GM19035 (cell line): Measurements from ENCODE around the gene CPXM1.
A peak's percentile ranks its signal among the peaks of the same experiment; 100 is the strongest.

ENCODE experiments used
- ATAC-seq: cut with Tn5 transposase; IDR thresholded peaks from one replicate; pipeline ENCODE4 v1.9.1; 2021; ENCODE audit not compliant: unreplicated experiment

CPXM1 gene

DNA sequence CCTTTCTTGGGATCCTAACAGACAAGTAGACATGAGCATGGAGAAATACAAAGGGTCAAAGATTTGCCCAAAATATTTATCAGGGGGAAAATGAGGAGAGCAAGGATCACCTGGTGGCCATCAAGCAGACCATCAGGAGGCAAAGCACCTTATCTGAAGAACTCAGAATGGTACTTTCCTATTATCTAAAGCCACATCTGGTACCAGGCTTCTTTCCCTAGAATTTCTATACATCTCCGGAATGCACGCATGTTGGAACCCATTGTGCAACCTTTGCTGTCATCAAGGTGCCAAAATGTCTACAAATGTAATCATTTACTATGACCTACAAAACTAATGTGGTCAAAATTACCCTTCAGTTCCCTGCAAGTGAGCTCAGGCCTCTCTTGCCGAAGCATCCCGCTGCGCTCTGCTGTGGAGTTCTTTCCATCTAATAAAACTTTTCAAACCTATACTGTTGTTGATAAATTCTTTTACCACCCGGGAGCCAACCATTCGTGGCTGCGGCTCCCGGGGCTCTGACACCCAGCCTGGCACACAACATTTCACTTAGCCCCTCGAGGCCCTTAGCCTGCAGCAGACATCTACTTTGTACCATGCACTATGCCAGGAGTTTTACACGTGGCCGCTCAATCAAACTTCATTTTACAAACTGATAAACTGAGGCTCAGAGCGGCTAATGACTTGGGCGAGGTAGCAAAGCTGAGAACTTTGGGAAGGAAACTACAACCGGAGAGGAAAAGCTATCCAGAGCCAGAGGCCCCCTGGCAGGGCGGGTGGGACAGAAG lies 3.8 kb upstream of the CPXM1 start:
- ATAC-seq: no peak

DNA sequence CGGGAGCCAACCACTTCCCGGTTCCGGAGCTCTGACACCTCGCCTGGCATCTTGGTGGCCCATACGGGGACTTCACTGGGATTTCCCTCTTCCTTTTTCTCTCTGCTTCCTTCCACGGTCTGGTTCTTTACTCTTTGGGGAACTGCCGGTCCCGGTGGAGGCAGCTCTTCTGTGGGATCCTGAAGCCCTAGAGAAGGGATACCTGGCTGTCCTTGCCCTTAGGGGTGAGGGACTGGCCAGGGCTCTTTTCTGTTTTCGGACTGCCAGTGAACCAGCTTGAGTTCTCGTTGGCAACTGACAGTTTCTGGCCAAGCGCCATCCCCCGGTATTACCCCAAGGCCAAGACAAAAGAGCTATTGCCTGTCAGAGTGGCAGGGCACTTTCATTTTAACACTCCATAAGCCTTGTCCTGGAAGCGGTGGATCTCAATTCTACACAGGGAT lies 880 bp upstream of the CPXM1 start:
- ATAC-seq: peak; percentile 6

DNA sequence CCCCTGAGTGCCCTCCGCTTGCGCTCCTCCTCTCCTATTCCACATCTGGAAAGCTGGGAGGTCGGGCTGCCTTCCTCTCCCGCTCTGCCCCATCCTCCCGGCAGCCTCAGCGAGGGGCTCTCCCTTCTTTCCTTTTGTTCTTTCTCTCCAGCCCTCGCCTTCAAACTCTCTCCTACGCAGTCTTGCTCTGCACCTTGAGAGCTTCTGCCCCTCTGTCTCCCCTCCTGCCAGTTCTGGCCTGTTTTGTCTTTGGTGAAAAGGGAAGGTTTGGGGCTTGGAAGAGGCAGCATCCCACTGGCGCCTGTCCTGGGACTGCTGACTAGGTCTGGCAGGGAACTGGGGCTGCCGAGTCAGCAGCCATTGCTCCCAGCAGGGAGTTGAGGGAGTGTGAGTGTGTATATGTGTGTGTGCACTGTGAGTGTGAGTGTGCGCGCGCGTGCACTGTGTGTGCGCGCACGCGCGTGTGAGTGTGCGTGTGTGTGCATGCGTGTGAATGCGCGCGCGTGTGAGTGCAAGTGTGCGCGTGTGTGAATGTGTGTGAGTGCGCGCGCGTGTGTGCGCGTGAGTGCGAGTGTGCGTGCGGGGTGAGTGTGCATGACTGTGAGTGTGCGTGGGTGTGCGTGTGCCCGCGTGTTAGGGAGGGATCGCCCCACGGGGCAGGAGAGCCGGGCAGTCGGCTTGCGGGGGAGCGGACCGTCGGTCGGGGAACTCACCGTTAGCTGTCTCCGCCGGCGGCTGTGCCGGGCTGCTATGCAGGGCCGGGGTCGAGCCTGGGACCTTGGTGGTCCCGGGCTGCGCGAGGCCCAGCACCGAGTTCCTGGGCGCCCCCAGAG lies 523 bp downstream of the CPXM1 start:
- peak; percentile 5 for ATAC-seq

DNA sequence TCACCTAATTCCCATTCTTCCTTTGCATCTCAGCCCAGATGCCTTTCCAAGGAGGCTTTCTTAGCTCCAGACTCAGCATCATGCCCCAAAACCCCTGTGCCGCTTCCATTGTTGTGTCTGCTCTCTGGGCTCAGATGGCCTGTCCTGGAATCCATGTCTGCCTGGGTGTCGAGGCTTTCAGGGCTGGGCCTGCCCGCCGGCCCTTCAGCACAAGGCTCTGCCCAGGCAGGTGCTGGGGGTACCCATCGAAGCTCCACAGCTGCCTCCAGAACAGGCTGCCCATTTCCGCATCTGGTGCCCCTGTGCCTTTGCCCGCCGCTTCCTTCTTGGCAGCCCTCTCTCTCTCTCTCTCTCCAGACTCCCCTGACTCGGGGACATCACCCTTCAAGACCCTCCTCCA lies 1.2 kb downstream of the CPXM1 start:
- no peak for ATAC-seq

DNA sequence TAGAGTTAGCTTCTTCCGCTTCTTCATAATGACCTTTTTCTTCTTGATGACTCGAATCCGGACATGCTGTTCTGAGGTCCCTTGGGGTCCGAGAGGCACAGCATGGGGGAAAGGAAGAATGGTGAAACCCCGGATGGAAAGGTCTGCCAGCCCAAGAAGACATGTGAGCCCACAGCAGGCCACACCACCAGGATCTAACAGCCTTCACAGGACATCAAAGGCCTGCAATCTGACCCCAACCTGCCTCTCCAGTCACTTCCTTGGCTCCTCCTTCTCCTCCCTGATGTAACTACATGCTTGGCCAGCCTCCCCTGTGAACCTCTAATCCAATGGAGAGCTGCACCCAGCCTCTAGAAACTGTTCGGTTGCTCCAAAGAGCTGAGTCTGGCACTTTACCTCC lies 1.6 kb downstream of the CPXM1 start:
- no peak for ATAC-seq

DNA sequence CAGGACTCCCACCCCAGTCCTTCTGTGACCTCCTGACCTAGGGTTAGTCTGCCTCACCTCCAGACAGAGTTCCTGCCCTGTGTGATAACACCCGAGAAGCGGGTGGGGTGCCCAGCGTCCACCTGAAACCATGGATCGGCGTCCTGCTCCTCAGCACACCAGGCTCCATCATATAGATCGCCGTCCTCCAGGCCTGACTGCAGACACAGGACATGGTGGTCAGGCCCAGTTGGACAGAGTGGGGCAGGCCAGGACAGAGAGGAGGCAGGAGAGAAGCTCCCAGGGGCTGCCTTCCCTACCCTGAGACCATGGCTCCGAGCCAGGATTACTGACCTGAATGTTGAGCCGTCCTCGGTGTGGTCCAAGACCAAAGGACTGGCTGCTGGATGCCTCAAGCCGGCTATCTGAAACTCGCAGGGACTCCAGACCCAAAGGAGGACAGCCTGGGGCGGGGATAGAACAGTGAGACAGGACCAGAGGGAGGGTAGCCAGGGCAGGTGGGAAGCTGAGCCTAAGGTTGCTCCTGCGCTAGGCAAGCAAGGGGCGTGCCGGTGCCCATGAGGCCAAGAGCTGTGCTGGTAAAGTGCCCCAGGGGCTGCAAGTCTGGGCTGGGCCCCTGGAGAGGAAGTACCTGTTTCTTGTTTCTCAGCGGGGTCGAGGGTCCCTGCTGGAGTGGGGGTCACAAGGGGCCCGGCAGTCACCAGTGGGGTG lies 2.2 kb downstream of the CPXM1 start:
- no peak for ATAC-seq

DNA sequence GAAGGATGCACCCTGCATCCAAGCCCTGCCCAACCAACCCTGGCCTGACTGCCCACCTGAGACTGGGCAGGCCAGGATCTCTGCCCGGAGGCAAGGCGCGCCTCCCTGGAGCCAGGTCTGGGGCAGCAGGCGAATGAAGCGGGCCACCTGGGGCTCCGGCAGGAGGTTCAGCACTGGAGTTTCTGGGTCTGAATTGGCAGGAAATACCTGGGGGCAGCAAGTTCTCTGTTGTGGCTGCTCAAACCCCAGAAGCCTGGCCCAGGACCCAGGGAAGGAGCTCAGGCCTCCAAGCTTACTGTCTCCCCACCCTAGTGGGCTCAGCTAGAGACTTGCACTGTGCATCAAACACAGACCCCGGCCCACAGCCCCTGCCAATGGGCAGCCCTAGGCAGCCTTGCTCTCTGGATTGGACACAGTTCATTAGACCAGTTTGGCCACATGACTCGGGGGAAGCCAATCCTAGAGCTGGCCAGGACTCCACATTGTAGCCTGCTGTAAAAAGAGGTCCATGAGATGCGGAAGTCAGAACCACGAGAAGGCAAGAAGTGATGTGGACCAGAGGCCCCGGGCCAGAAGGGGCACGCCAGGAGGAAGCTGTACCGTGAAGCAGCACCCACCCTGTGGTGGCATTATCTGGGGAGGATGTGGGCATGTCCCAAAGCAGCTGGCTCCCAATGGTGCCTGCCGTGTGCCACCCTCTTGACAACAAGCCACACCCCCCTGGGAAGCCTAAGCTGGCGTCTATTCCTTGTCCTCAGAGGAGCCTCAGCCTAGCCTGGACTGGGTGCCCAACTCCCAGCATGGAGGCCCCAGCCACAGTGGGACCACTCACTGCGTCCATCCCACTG lies 3.1 kb downstream of the CPXM1 start:
- no peak for ATAC-seq

DNA sequence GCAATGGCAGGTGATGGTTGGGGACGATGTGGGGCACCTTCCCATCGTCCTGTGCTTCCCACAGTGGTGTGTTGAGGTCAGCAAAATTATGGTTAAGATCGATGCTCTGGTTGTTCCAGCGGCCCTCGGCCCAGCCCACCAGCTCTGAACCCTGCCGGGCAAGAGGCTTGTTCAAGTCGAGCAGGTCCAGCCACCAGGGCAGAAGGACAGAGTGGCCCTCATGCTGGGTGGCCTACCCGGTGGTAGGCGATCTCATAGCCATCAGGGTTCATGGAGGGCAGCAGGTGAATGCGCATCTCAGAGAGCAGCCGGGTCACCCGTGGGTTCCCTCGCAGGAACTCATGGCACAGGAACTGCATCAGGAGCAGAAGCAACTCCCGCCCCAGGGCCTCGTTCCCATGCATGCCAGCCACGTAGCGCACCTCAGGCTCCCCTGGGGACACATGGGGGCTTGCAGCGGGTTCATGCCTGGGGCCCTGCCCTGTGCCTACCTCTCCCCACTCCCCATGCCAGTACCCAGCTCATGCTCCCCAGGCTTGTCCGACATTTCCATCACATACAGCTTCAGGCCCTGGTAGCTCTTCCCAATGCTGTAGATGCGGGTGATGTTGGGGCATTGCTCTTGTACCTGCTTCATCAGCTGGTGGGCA lies 4.3 kb downstream of the CPXM1 start:
- no peak for ATAC-seq

DNA sequence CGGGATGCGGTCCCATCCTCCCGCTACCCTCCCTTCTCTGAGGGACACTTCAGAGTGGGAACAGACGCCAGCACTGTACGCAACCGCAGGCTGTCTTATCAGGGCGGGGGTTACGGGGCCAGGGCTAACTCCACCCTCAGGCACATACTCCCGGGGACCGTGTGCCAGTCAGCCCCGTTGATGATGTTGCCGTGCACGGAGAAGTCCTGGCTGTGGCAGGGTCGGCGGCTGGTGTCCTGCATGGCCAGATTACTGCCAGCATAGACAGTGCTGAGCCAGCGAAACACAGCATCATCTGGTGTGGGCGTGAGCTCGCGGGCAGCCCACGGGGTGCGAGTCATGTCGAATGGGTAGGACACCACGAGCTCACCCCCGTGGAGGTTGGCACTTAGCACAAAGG lies 5.0 kb downstream of the CPXM1 start:
- ATAC-seq: no peak

DNA sequence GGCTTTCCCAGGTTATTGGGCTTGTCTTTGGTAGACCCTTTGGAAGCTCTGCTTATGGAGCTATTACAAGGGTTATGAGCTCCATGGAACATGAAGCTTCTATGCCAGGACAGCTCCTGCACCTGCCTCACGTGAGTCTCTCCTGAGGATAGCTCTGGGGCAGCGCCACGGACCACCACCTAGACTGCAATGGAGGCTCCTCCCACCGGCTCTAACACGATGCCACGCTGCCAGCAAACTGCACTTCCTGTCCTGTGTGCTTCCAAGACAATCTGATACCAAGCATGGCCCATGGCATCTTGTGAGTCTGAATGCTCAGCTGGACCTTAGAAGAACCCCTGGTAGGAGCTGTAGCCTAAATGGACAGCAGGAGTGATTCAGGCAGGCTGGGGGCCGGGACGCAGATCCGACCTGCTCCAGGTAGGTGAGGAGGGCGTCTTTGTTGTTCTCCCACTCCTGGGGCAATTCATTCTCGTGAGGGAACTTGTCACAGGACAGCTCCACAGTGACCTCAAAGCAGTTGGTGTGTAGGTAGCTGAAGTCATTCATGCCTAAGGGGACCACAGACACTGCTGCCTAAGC lies 5.5 kb downstream of the CPXM1 start:
- ATAC-seq: no peak

DNA sequence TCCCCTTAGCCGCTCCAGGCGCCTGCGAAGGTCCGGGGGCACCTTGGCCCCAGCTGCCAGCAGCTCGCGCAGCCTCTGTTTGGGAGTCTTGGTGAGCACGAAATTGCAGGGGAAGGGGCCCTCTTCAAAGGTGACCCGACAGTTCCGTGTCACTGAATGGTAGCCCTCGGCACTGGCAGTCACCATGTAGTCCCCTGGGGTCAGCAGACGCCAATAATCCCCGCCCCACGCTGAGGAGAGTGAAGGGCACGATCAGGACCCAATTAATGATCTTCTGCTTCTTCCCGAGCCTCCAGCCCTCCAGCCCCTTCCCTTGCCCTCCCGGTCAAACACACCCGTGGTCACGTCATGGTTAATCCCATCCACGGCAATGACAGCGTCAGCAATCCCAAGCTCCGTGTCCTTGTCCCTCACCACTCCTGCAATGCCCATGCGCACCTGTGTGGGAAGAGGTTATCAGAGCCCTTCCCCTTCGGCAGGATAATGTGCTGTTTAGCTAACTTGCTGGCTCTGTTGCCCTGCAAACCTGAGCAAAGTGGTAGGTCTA lies 6.2 kb downstream of the CPXM1 start:
- no peak for ATAC-seq

DNA sequence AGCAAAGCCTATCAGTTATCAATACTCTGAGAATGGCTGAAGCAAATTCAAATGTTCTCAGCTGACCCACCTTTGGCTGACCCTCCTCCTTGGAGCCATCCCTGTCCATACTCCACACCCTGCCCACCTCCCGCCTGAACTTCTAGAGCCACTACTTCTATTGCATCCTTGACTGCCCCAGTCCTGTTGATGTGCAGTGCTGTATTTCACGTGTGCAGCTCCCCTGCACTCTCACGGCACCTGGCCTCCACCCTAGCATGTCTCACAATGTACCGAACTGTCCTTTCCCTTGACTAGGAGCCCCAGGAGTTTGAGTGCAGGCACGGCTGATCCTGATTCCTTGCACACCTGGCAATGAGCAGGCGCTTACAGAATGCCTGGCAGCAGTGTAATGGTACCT lies 7.0 kb downstream of the CPXM1 start:
- no peak for ATAC-seq

DNA sequence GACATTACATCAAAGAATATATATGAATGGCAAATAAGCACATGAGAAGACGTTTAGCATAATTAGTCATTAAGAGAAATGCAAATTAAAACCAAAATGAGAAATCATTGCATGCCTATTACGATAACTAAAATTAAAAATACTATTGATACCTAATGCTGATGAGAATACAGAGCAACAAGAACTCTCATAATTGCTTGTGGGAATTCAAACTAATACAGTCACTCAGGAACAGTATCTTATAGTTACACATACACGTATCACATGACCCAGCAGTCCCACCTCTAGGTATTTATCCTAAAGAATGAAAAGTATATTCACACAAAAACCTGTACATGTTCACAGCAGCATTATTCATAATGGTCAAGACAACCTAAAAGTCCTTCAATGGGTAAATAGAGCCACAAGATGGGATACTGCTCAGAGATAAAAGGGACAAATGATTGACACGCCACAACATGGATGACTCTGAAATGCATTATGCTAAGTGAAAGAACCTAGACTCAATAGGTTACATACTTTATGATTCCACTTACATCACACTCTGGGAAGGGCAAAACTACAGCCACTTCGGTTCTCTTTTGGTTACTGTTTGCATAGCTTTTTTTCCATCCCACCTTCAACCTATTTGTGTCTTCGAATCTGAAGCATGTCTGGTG lies 16.4 kb downstream of the CPXM1 start:
- ATAC-seq: no peak

DNA sequence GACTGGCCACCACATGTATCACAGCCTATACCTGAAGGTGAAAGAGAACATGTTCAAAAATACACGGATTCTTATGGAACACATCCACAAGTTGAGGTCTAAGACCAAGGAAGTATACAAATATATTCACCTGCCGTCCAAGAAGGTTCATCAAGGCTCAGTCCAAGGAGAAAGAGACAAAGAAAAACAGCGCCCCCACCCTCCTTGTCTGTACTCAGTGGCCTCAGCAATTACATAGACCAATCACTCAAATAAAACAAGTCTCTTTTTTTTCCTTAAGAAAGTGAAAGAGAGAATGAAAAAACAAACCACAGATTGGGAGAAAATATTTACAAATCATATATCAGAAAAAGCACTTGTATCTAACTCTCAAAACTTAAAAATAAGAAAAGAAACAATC lies 19.5 kb downstream of the CPXM1 start:
- no peak for ATAC-seq

DNA sequence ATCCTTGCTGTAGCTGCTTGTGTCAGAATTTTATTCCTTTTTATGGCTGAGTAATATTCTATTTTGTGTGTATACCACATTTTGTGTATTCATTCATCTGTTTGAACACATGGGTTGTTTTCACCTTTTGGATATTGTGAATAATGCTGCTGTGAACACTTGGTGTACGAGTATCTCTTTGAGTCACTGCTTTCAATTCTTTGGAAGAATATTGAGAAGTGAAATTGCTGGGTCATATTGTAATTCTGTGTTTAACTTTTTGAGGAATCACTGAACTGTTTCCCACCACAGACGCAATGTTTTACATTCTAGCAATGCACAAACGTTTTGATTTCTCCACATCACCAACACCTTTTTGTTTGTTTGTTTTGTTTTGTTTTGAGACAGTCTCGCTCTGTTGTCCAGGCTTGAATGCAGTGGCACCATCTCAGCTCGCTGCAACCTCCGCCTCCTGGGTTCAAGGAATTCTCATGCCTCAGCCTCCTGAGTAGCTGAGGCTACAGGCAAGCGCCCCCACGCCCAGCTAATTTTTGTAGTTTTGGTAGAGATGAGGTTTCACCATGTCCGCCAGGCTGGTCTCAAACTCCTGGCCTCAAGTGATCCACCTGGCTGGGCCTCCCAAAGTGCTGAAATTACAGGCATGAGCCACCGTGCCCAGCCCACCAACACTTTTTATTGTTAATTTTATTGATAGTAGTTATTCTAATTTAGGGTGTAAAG lies 21.7 kb downstream of the CPXM1 start:
- no peak for ATAC-seq

DNA sequence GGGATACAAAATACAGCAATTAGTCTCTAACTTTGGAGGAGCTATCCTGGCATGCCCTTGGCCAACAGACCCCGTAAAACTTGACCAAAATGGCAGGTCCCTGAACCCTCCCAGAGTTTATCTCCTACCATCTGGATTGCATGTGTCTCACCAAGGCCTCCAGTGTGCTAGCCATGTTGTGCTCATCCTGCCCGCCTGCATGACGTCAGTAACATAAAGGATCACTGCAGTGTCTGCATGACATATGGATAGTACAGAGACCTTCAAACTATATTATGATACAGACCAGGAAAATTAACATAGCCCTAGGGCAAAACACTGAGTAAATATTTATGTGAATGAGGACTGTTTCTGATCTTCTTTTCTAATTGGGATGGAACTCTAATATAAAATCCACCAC lies 25.3 kb downstream of the CPXM1 start:
- no peak for ATAC-seq

DNA sequence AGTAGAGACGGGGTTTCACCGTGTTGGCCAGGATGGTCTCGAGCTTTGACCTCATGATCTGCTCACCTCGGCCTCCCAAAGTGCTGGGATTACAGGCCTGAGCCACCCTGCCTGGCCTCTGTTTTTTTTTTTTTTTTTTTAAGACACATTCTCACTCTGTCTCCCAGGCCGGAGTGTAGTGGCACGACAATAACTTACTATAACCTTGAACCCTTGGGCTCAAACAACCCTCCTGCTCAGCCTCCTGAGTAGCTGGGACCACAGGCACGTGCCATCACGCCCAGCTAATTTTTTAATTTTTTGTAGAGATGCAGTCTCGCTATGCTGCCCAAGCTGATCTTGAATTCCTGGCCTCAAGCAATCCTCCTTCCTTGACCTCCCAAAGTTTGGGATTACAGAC lies 26.6 kb downstream of the CPXM1 start:
- ATAC-seq: no peak

DNA sequence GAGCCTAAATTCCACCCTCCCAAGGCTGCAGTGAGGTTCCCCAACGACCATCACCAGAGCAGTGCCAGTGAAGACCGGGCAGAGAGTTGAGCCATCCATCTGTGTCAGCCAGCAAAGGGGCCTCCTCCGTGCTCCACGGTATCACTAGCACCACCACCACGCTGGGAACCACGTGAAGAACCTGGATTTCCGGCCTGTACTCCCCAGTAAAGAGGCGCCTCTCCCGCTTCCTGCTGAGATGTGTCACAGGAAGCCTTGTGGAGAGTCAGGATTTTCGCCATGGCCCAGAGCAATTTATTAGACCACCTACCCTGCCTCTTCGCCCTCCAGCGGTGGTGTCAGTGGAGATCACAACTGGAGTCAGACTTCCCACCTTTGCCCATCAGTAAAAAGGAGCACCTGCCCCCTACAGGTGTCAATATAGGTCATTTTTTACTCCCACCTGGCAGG lies 28.8 kb downstream of the CPXM1 start:
- ATAC-seq: no peak
